SW480 (cell line): ENCODE measurements around the gene KRT77.
"Not testable (repeated sequence)": the region's sequence is repeated elsewhere in the genome, so short reads cannot be mapped to it uniquely, and the experiment has no call there.

Experiments
- DNase-seq: peaks from one replicate; pipeline ENCODE4 v3.0.0-alpha.2; 2016; ENCODE audit warnings: low spot score

The KRT77 gene

DNA sequence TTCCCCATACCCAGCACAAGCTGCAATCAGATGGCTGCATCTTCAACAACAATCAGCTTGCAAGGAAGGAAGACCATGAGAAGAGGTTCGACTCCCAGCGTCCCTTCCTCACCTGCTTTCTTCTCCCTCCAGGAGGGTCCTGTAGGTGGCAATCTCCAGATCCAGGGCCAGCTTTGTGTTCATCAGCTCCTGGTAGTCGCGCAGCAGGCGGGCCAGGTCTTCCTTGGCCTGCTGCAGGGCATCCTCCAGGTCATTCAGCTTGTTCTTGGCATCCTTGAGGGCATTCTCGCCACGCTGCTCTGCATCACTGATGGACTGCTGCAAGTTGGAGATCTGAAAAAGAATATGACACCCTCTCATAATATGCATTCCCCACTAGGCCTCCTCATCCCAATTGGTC, 27.2 kb downstream of the KRT77 start:
- no peak for DNase-seq

GRCh38 chr12:52675301-52675701, 28.0 kb downstream of the KRT77 start:
- DNase-seq: no peak

- DNase-seq: no peak
Observed at GRCh38 chr12:52674433-52674775, 28.9 kb downstream of the KRT77 start.

- no peak for DNase-seq
Observed at GRCh38 chr12:52673713-52674432, 29.5 kb downstream of the KRT77 start.

- DNase-seq: no peak
Observed at GRCh38 chr12:52673217-52673616, 30.1 kb downstream of the KRT77 start.

DNA sequence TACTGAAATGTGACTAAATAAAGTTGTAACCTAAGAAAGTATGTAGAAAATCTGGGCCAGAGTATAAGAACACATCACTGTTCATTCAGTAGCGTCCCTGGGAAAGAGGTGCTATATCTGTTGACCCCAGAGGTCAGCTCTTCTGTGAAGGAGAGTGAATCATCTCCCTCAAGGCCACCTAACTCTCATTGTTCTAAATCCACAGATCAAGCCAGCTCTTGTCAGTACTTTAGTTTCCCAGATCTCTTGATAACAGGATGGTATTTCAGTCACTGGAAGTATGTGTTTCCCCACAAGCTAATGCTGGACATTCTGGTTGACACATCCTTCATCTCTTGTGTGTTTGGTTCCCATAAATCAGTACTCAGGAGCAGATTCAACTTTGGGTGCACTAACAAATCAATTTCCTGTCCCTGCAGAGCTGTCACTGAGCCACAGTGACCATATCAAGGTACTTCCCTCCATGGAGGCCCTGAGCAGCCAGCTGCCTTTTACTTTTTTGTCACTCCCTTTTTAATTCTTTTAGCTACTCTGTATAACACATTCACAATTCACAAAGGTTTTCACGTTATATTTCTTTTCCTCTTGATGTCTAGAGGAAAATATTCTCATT, 30.9 kb downstream of the KRT77 start:
- DNase-seq: peak; percentile 88

DNA sequence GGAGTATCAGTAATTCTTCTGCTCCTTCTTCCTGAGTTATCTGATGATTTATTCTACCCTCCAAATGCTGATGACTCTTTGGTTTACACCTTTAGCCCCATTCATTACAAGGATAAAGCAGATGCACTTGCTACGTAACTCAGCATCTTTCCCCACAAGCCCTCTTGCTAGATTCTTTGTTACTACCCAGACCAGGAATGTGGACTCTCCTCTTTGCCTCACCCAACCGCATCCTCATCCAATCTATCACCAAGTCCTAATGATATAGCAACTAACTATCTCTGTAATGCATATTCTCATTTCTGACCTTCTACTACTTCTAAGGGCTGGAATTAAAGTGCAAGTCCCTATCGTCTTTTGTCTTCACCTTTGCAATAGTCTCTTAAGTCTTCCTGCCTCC, 32.4 kb downstream of the KRT77 start:
- DNase-seq: no peak

DNA sequence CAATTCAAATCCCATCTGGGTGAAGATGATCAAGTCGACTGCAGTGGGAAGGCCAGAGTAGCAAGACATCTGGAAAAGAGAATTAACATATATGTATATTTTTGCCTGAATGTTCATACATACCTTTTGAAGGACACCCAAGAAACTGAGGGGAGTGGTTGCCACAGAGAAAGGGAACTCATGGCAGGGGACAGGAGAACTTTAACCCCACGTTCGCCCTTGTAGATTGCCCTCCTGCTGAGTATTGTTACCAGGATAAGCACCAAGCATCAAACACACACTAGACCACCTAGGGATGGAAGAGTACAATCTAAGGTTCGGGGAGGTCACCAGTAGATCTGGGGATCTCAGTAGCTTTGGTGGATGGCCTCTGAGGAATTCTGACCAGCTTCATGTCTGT, 32.8 kb downstream of the KRT77 start:
- no peak for DNase-seq

DNA sequence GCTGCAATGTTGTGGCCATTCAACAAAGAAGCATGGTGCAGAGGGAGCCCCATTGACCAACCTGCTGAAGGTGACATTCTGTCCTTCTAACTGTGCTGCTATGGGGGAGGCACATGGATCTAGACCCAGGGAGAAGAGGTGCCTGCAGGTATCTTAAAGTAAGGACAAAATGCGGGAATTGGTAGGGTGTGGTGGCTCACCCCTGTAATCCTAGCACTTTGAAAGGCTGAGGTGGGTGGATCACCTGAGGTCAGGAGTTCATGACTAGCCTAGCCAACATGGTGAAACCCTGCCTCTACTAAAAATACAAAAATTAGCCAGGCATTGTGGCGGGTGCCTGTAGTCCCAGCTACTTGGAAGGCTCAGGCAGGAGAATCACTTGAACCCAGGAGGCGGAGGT, 33.4 kb downstream of the KRT77 start:
- DNase-seq: not testable (repeated sequence)

- DNase-seq: no peak
Observed at GRCh38 chr12:52669426-52669825, 33.9 kb downstream of the KRT77 start.

DNA sequence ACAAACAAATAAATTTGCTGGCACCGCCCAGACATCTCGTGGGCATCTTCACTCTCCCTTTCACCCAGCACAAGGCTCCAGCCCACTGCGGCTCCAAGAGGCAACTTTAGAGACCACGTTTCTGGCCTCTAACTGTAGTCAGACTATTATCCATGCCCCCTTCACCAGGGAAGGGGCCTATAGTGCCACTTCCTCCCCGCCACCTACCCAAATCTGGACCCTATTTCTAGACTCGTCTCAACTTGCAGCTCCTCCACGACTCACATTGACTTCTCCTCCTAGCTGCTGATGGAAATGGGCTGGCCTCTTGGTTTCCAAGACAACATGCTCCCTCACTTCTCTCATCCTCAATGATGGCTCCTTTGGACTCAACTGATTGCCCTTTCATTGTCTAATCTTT, 35.4 kb downstream of the KRT77 start:
- DNase-seq: no peak

DNA sequence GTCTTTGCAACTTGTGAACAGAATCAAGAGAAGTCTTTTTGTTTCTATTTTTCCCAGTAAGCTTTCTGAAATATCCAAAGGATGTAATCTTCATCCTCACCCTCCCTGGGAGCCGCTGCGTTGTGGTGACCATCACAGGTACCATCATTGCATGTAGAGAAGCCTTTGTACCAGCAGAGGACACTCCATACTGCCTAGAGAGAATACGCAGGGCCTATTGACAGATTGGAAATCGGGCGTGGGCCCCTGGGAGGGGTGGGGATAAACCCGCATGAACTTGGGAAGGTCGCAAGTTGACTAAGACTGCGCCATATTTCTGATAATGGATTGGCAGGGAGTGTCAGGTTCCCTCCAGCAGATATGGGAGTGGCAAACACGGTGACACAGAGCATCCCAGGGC, 35.8 kb downstream of the KRT77 start:
- DNase-seq: peak; percentile 24

DNA sequence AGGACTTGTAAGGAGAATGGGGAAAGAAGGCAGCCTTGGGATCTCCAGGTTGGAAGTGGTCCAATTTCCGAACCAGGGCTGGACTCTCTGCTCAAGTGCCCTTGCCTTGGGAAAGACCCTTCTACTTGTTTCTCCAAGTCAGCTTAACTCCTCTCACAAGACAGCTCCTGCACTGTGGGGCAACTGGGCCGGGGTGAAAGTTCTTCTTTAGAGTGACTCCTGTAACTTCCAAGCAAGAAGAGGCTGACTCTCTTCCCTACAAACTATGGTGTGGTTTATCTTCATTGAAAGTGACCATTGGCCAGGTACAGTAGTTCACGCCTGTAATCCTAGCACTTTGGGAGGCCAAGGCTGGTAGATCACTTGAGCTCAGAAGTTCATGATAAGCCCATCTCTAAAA, 36.9 kb downstream of the KRT77 start:
- no peak for DNase-seq

DNA sequence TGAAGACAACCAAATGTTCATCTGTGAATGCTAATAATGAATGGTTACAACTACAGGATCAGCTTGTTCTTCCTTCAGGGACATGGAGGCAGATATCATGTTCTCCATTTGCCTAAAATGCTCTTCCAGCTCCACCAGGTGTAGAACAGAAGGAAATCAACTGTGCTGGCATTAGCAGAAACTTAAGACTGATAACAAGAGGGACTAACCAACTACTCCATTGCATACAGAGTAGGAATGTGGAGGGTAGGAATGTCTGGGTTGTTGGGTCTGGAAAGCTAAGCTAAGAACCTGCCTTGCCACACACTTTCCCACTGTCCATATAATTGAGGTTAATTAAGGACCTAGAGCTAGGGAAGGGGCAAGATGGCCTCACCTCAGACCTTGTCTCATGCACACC, 39.9 kb downstream of the KRT77 start:
- DNase-seq: no peak

GRCh38 chr12:52662918-52663229, 40.5 kb downstream of the KRT77 start:
- DNase-seq: no peak

DNA sequence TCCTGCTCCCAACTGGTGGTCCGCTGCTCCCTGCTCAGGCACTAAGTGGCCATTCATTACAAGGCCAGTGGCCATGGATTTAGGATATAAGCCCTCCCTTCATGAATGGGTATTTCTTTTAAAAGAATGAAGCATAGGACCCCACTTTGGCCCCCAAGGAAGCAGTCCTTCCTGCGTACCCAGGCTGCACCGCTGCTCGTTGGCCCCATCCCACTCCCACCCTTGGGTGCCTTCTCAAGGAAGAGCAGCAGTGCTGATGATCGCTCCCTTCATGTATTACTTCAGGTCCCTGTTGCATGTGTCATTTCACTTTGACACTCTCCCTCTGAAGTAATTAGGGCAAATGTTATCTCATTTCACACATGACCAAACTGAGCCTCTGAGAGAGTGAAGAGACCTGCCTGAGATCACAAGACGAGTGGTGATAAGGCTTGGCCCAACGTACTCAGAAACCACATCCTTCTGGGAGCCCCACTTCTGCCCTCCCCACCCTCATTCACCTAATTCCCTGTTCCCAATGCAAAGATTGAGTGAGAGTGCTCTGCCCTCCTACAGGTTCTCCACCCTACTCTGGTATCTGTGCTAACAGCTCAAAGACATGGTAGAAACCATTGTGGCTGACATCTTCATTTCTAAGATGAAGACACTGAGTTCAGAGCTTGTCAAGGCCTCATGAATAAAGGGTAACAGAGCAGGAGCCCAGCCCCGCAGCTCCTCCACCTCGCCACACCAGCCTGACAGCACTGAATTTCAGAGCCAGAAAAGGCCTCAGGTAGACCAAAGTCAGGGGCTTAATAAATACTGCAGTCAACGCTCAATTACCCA, 41.0 kb downstream of the KRT77 start:
- no peak for DNase-seq

- no peak for DNase-seq
Observed at GRCh38 chr12:52661668-52662067, 41.7 kb downstream of the KRT77 start.

DNA sequence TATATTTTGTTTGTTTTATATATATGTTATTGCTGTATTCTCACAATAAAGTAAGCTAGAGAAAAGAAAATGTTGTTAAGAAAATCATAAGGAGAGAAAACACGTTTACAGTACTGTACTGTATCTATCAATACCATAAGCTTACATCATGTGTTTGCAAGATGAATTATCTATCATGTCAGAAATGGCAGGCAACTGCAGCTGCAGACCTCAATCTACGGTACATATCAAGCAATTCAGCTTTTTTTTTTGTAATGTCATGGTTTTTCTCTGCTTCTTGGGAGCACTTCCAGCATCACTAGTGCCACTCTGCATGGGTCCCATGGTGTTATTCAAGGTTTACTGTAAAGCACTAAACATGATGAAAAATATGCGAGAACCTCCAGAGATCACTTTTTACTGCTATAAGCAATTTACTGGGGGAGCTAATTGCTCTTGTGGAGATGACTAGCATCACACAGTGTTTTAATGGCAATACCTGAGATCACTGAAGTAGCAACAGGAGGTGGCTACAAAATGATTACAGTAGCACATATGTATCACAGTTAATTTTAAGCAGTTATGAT, 42.3 kb downstream of the KRT77 start:
- no peak for DNase-seq

GRCh38 chr12:52659951-52660350, 43.4 kb downstream of the KRT77 start:
- no peak for DNase-seq

- no peak for DNase-seq
Observed at GRCh38 chr12:52659395-52659794, 43.9 kb downstream of the KRT77 start.

GRCh38 chr12:52658196-52658595, 45.1 kb downstream of the KRT77 start:
- no peak for DNase-seq

DNA sequence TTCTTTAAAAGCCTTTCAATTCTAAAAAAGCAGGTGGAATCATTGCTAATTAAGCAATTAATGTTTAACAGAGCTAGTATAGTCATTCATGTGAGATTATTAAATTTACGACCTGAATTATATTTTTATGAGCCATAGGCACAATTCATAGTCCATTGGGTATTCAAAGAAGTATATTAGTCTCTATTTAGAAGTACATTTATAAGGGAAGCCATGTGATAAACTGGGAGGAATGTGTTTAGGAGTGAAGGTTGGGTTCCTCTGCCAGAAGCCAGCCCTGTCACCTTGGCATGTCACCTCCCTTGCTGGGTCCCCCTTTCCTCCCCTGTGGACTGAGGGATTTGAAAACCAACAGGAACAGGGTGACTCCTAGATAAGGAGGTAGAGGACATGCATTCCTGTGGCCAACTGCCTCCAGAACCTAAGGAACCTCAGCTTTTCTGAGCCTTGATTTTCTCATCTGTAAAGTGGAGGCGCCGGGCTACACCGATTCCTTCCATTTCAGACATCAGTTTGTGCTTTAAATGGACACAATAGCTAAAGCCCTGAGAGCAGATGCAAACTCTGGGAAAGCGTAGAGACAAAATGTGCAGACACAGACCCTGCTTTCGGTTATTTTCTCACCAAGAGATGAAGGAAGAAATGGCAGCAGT, 45.9 kb downstream of the KRT77 start:
- no peak for DNase-seq

- no peak for DNase-seq
Observed at GRCh38 chr12:52656616-52657015, 46.7 kb downstream of the KRT77 start.
